Neural crest cell (in vitro differentiated cells): ENCODE measurements around the gene CD80. TPM values are rescaled to one million over a fixed set of nuclear protein-coding genes. Genes with fewer than 3 reads are reported as not detected.
A peak's percentile ranks its signal among the peaks of the same experiment; 100 is the strongest.

ENCODE experiments used
- DNase-seq: peaks from one replicate; pipeline ENCODE4 v3.0.0; 2021; ENCODE audit warnings: low read depth, mixed read lengths, low spot score
- H3K27ac Mint-ChIP-seq: one replicate; pipeline ENCODE4 v1.8.0; 2021; ENCODE audit warnings: mild to moderate bottlenecking, mixed read lengths; ENCODE audit not compliant: unreplicated experiment
- H3K27me3 Mint-ChIP-seq: 2 replicates; pipeline ENCODE4 v1.8.0; 2021; ENCODE audit warnings: low read depth, mild to moderate bottlenecking, mixed read lengths
- H3K36me3 Mint-ChIP-seq: 2 replicates; pipeline ENCODE4 v1.8.0; 2021; ENCODE audit warnings: low read depth, mild to moderate bottlenecking, mixed read lengths
- H3K4me1 Mint-ChIP-seq: 2 replicates; pipeline ENCODE4 v1.8.0; 2021; ENCODE audit warnings: mixed read lengths
- H3K4me3 Mint-ChIP-seq: one replicate; pipeline ENCODE4 v1.8.0; 2021; ENCODE audit warnings: mild to moderate bottlenecking, mixed read lengths
- H3K9me3 Mint-ChIP-seq: 2 replicates; pipeline ENCODE4 v1.8.0; 2021; ENCODE audit warnings: mixed read lengths
- long read RNA-seq: library from polyadenylated mRNA; unstranded; transcript quantifications from one replicate; pipeline ENCODE4 v2.0.0, GENCODE V29; 2020
- total RNA-seq: library from RNA; stranded (reverse); gene quantifications from 2 replicates; pipeline ENCODE4 v1.2.1, GENCODE V29; 2021
- TF ChIP-seq, protein P1 (sequence below): fragments of 200-600 bp; sonication (generic); conservative IDR thresholded peaks from 2 replicates; pipeline ENCODE4 v1.5.0; 2021; ENCODE audit warnings: antibody characterized with exemption, mild to moderate bottlenecking

Gene CD80, protein sequence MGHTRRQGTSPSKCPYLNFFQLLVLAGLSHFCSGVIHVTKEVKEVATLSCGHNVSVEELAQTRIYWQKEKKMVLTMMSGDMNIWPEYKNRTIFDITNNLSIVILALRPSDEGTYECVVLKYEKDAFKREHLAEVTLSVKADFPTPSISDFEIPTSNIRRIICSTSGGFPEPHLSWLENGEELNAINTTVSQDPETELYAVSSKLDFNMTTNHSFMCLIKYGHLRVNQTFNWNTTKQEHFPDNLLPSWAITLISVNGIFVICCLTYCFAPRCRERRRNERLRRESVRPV
- total RNA-seq: not detected in 2 replicates
- long read RNA-seq: 0 reads

DNA sequence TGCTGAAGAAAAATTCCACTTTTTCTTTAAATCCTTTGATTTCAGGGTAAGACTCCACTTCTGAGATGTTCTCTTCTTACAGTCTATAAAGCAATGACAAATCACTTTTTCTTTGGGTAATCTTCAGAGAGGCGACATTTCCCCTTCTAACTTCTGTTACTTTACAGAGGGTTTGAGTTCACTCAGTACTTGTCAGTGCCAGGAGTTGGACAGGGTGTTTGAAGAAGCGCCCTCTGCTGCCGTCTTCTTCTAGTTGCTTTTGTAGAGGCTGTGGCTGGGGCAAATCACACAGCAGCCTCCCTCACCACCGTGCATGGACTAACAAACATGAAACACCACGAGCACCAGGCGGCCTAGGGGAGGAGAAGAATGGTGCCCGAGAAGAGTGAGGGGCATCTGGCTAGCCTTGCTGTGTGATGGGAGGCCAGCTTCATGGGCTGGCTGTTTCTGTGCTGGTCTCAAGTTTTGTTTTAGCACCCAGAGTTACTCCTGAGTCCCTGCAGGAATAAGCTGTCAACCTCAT lies at the start of gene CD80:
CD80 (minus strand) TSS at position 174 of the 523 bp plus-strand sequence. CDS start 1,886 bp downstream, outside the sequence.
- no peaks in the 10 kb centered on the region for H3K27me3 Mint-ChIP-seq
- no peak within 1 kb of the TSS for H3K4me3 Mint-ChIP-seq
- peak; percentile 14 for DNase-seq
- peaks cover 4% of the 10 kb centered on the region for H3K4me1 Mint-ChIP-seq
- H3K27ac Mint-ChIP-seq: no peak within 1 kb of the TSS
- H3K36me3 Mint-ChIP-seq: no peaks in the 10 kb centered on the region
- H3K9me3 Mint-ChIP-seq: peaks cover 2% of the 10 kb centered on the region
- TF ChIP-seq, protein P1, sequence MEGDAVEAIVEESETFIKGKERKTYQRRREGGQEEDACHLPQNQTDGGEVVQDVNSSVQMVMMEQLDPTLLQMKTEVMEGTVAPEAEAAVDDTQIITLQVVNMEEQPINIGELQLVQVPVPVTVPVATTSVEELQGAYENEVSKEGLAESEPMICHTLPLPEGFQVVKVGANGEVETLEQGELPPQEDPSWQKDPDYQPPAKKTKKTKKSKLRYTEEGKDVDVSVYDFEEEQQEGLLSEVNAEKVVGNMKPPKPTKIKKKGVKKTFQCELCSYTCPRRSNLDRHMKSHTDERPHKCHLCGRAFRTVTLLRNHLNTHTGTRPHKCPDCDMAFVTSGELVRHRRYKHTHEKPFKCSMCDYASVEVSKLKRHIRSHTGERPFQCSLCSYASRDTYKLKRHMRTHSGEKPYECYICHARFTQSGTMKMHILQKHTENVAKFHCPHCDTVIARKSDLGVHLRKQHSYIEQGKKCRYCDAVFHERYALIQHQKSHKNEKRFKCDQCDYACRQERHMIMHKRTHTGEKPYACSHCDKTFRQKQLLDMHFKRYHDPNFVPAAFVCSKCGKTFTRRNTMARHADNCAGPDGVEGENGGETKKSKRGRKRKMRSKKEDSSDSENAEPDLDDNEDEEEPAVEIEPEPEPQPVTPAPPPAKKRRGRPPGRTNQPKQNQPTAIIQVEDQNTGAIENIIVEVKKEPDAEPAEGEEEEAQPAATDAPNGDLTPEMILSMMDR: peak; percentile 47

DNA sequence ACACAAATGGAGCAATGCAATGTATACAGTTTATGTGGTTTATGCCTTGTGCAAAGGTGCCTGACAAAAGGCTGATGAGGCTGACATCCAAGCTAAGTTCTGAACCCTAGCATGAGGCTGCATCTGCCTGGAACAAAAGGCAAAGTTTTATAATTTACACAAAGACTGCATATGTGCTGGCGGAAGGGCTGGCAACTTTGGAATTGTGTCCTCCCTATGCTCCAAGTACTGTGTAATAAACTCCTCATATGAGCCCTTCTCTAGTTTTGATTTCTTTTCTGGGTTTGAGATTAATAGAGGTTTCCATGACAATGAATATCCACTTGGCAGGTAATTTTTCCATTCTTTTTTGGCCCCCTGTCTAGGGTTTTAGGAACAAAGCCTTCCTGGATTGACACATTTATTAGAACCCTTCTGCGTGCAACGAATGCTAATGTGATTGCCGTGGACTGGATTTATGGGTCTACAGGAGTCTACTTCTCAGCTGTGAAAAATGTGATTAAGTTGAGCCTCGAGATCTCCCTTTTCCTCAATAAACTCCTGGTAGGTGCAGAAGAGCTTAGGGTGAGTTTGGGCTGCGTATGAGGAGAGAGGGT lies 49.1 kb upstream of the CD80 start:
- H3K27ac Mint-ChIP-seq: peak overlapping the region; percentile 60
- no peaks in the 10 kb centered on the region for H3K27me3 Mint-ChIP-seq
- DNase-seq: no peak
- peaks cover 7% of the 10 kb centered on the region for H3K9me3 Mint-ChIP-seq
- no peaks in the 10 kb centered on the region for H3K36me3 Mint-ChIP-seq
- peaks cover 4% of the 10 kb centered on the region for H3K4me1 Mint-ChIP-seq
- H3K4me3 Mint-ChIP-seq: no peak overlapping the region
- TF ChIP-seq, protein P1: no peak

GRCh38 chr3:119604878-119605277 lies 45.5 kb upstream of the CD80 start:
- no peaks in the 10 kb centered on the region for H3K36me3 Mint-ChIP-seq
- H3K27me3 Mint-ChIP-seq: no peaks in the 10 kb centered on the region
- no peak for DNase-seq
- peaks cover 4% of the 10 kb centered on the region for H3K4me1 Mint-ChIP-seq
- H3K9me3 Mint-ChIP-seq: peaks cover 3% of the 10 kb centered on the region
- TF ChIP-seq, protein P1: no peak
- no peak overlapping the region for H3K4me3 Mint-ChIP-seq
- H3K27ac Mint-ChIP-seq: no peak overlapping the region

DNA sequence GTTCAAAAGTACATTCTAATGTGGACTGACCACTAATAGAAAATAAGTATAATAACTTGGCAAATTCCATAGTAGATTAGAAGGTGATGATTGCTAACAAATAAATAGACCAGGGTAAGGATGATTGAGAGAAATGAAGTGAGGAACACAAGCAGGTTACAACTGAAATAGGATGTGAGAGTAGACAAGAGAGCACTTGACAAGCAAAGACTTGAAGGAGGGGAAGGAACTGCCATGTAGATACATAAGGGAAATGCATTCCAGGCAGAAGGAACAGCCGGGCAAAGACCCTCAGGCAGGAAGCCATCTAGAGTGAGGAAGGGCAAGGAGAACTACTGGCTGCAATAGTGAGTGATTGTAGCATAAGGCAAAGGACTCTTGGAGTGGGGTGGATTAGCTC lies 43.3 kb upstream of the CD80 start:
- Mint-ChIP-seq H3K4me3 (no peak overlapping the region), H3K9me3 (peaks cover 3% of the 10 kb centered on the region), H3K27ac (no peak overlapping the region), H3K27me3 (no peaks in the 10 kb centered on the region), H3K4me1 (no peaks in the 10 kb centered on the region), H3K36me3 (no peaks in the 10 kb centered on the region)
- TF ChIP-seq, protein P1: no peak
- DNase-seq: no peak

- no peak for DNase-seq
- Mint-ChIP-seq H3K4me3 (no peak overlapping the region), H3K27ac (no peak overlapping the region), H3K36me3 (no peaks in the 10 kb centered on the region), H3K4me1 (no peaks in the 10 kb centered on the region), H3K9me3 (peaks cover 3% of the 10 kb centered on the region), H3K27me3 (no peaks in the 10 kb centered on the region)
- TF ChIP-seq, protein P1: no peak
Observed at GRCh38 chr3:119601154-119601553, 41.7 kb upstream of the CD80 start.
